ENCODE data around the gene ALDH7A1. TPM values are rescaled to one million over a fixed set of nuclear protein-coding genes. Genes with fewer than 3 reads are reported as not detected.
A peak's percentile ranks its signal among the peaks of the same experiment; 100 is the strongest.

The ALDH7A1 gene
- total RNA-seq, 1 experiment from 2014 or later: 148 TPM

GRCh38 chr5:126535856-126536545 is 59.0 kb downstream of the ALDH7A1 start:
- Histone ChIP-seq H3K79me2 (ENCODE audit: insufficient read depth, low read length) (no peaks in the 10 kb centered on the region), H4K8ac (replicated peaks; ENCODE audit: insufficient read length, low read depth, low read length) (no peak overlapping the region), H3K9ac (ENCODE audit: extremely low read depth, insufficient read length, low read length) (no peak overlapping the region), H2AK5ac (ENCODE audit: insufficient read length, low read length) (no peak overlapping the region), H3K18ac (ENCODE audit: insufficient read length, low read depth, low read length) (no peak overlapping the region), H3T11ph (ENCODE audit: low read length) (no peak overlapping the region), H3K9me3 (ENCODE audit: control insufficient read depth, low read depth, low read length) (no peaks in the 10 kb centered on the region), H3K79me1 (ENCODE audit: insufficient read depth, low read depth, low read length, poor library complexity, severe bottlenecking) (no peaks in the 10 kb centered on the region), H2BK15ac (ENCODE audit: low read depth, low read length) (no peak overlapping the region), H2BK120ac (ENCODE audit: low read depth, low read length, poor library complexity, severe bottlenecking) (no peak overlapping the region), H3K27ac (ENCODE audit: insufficient read length, low read depth, low read length) (no peak overlapping the region), H3K4me2 (ENCODE audit: insufficient read depth, insufficient read length, low read length) (no peak overlapping the region), H3K23ac (ENCODE audit: insufficient read length, low read depth, low read length) (no peak overlapping the region), H2BK20ac (ENCODE audit: low read depth, low read length, poor library complexity, severe bottlenecking) (no peak overlapping the region), H3K4ac (ENCODE audit: low read depth, low read length) (no peak overlapping the region), H3K14ac (ENCODE audit: insufficient read depth, low read length) (no peak overlapping the region), H2BK12ac (ENCODE audit: insufficient read length, low read depth, low read length) (no peak overlapping the region), H4K91ac (ENCODE audit: insufficient read length, low read depth, low read length) (no peak overlapping the region), H3K56ac (ENCODE audit: insufficient read length, low read depth, low read length) (no peak overlapping the region), H3K4me1 (ENCODE audit: insufficient read depth, low read length) (no peaks in the 10 kb centered on the region; the same call in 1 of the 2 replicates), H3K23me2 (ENCODE audit: insufficient read length, low read depth, low read length, poor library complexity, severe bottlenecking) (no peaks in the 10 kb centered on the region), H4K20me1 (ENCODE audit: control insufficient read depth, insufficient read depth, insufficient read length) (no peaks in the 10 kb centered on the region), H4K5ac (ENCODE audit: insufficient read length, low read depth, low read length) (no peak overlapping the region), H2AFZ (ENCODE audit: low read length) (no peak overlapping the region), H2BK5ac (ENCODE audit: insufficient read length, low read length) (no peak overlapping the region), H3K27me3 (ENCODE audit: insufficient read depth, low read length) (no peaks in the 10 kb centered on the region)
- Mint-ChIP-seq H3K9me3 (no peaks in the 10 kb centered on the region), H3K27me3 (ENCODE audit: low read depth) (no peaks in the 10 kb centered on the region), H3K36me3 (ENCODE audit: insufficient read depth in 1 of 3, low read depth in 3 of 3) (no peaks in the 10 kb centered on the region; a peak in 1 of 7 replicates), H3K4me3 (no peak overlapping the region), H3K27ac (peak overlapping the region in 1 of 3 experiments; percentile 63; a peak in 1 of 7 replicates), H3K4me1 (no peaks in the 10 kb centered on the region; a peak in 1 of 4 replicates)
- no peak for TF ChIP-seq CTCF (conservative IDR thresholded peaks at IDR 0.05)
- no peak for DNase-seq
- WGBS (ENCODE audit: extremely low coverage, insufficient read length, low lambda C conversion rate): no CpG with 5 or more reads among the region's 4 CpGs
